ENCODE measurements around the gene DHRS13. TPM values are rescaled to one million over a fixed set of nuclear protein-coding genes. Genes with fewer than 3 reads are reported as not detected.

DHRS13 gene
- total RNA-seq, 4 donors from 2014 or later, result 2.1 to 3.6 (median 2.7) TPM

- TF ChIP-seq CTCF (IDR thresholded peaks at IDR 0.05; ENCODE audit: low read depth), result no peak
Observed at GRCh38 chr17:28858801-28859355, 44.0 kb downstream of the DHRS13 start.

- TF ChIP-seq CTCF (IDR thresholded peaks at IDR 0.05; ENCODE audit: low read depth), result no peak
Observed at GRCh38 chr17:28857905-28858800, 44.7 kb downstream of the DHRS13 start.

GRCh38 chr17:28856028-28856574, 46.8 kb downstream of the DHRS13 start:
- no peak for TF ChIP-seq CTCF (IDR thresholded peaks at IDR 0.05; ENCODE audit: low read depth)

GRCh38 chr17:28855336-28855679, 47.6 kb downstream of the DHRS13 start:
- TF ChIP-seq CTCF (IDR thresholded peaks at IDR 0.05; ENCODE audit: low read depth), result no peak

- TF ChIP-seq CTCF (IDR thresholded peaks at IDR 0.05; ENCODE audit: low read depth), result no peak
Observed at GRCh38 chr17:28854457-28855335, 48.2 kb downstream of the DHRS13 start, which contains the start of gene ERAL1. Gene ERAL1 (plus strand): TSS chr17:28855016. CDS start chr17:28855035, 19 bp downstream.

- TF ChIP-seq CTCF (IDR thresholded peaks at IDR 0.05; ENCODE audit: low read depth), result no peak
Observed at GRCh38 chr17:28853295-28853694, 49.6 kb downstream of the DHRS13 start.

Measured in subcutaneous adipose tissue (tissue), 4 donors.